ENCODE measurements around the gene KRTAP19-3. TPM values are rescaled to one million over a fixed set of nuclear protein-coding genes. Genes with fewer than 3 reads are reported as not detected.

The KRTAP19-3 gene

GRCh38 chr21:30444204-30444603 lies 47.6 kb downstream of the KRTAP19-3 start:
- H3K14ac ChIP-seq (ENCODE audit: low read length in 2 of 2): no peak overlapping the region
- no peak overlapping the region for H3K18ac ChIP-seq (ENCODE audit: low read depth in 1 of 2, low read length in 2 of 2)
- 0% methylated on average over 1 of the region's 1 CpG for WGBS
- H4K8ac ChIP-seq (ENCODE audit: low read length): no peak overlapping the region
- no peak overlapping the region for H3K4ac ChIP-seq (ENCODE audit: low read depth in 1 of 2, low read length in 2 of 2)
- H2BK12ac ChIP-seq (ENCODE audit: low read length in 2 of 2): no peak overlapping the region
- no peaks in the 10 kb centered on the region for H3K79me1 ChIP-seq (replicated peaks; ENCODE audit: low read length, poor library complexity, severe bottlenecking)
- H2BK15ac ChIP-seq (ENCODE audit: low read depth, poor library complexity, severe bottlenecking): no peak overlapping the region
- H3K27me3 ChIP-seq (ENCODE audit: control insufficient read depth in 1 of 2, insufficient read depth in 1 of 2, low read length in 2 of 2): no peaks in the 10 kb centered on the region
- no peak overlapping the region for H2BK5ac ChIP-seq (ENCODE audit: low read depth, low read length, poor library complexity, severe bottlenecking)
- H2AFZ ChIP-seq (ENCODE audit: low read depth, low read length): no peak overlapping the region
- no peak overlapping the region for H3K4me3 ChIP-seq (ENCODE audit: insufficient read depth in 1 of 2, low read depth in 1 of 2, low read length in 2 of 2)
- H3K9ac ChIP-seq (ENCODE audit: low read length): no peak overlapping the region
- no peak overlapping the region for H2AK5ac ChIP-seq (ENCODE audit: low read length, severe bottlenecking)
- no peak overlapping the region for H3K4me2 ChIP-seq (ENCODE audit: low read length, poor library complexity, severe bottlenecking)
- no peak overlapping the region for H3K23ac ChIP-seq (ENCODE audit: low read length in 2 of 2)
- H3K4me1 ChIP-seq (ENCODE audit: control insufficient read depth, insufficient read depth, low read depth, low read length): no peaks in the 10 kb centered on the region
- no peak overlapping the region for H4K91ac ChIP-seq (ENCODE audit: low read length)
- DNase-seq: no peak
- H2BK120ac ChIP-seq (ENCODE audit: low read depth, low read length): no peak overlapping the region
- no peaks in the 10 kb centered on the region for H3K36me3 ChIP-seq (ENCODE audit: control insufficient read depth in 1 of 2, insufficient read depth in 2 of 2, low read depth in 1 of 2, low read length in 2 of 2)
- no peak overlapping the region for H3K27ac ChIP-seq (ENCODE audit: low read length, poor library complexity, severe bottlenecking)
- no peaks in the 10 kb centered on the region for H3K9me3 ChIP-seq (ENCODE audit: control insufficient read depth, low read length)

GRCh38 chr21:30443226-30443625 lies 48.6 kb downstream of the KRTAP19-3 start:
- Histone ChIP-seq H3K23ac (ENCODE audit: low read length in 2 of 2) (no peak overlapping the region), H2BK120ac (ENCODE audit: low read depth, low read length) (no peak overlapping the region), H2BK5ac (ENCODE audit: low read depth, low read length, poor library complexity, severe bottlenecking) (no peak overlapping the region), H3K4me2 (ENCODE audit: low read length, poor library complexity, severe bottlenecking) (no peak overlapping the region), H2AK5ac (ENCODE audit: low read length, severe bottlenecking) (no peak overlapping the region), H2BK12ac (ENCODE audit: low read length in 2 of 2) (no peak overlapping the region), H3K27ac (ENCODE audit: low read length, poor library complexity, severe bottlenecking) (no peak overlapping the region), H3K18ac (ENCODE audit: low read depth in 1 of 2, low read length in 2 of 2) (no peak overlapping the region), H3K36me3 (ENCODE audit: control insufficient read depth in 1 of 2, insufficient read depth in 2 of 2, low read depth in 1 of 2, low read length in 2 of 2) (no peaks in the 10 kb centered on the region), H2BK15ac (ENCODE audit: low read depth, poor library complexity, severe bottlenecking) (no peak overlapping the region), H2AFZ (ENCODE audit: low read depth, low read length) (no peak overlapping the region), H3K27me3 (ENCODE audit: control insufficient read depth in 1 of 2, insufficient read depth in 1 of 2, low read length in 2 of 2) (no peaks in the 10 kb centered on the region), H3K9me3 (ENCODE audit: control insufficient read depth, low read length) (no peaks in the 10 kb centered on the region), H3K9ac (ENCODE audit: low read length) (no peak overlapping the region), H3K4ac (ENCODE audit: low read depth in 1 of 2, low read length in 2 of 2) (no peak overlapping the region), H4K8ac (ENCODE audit: low read length) (no peak overlapping the region), H3K4me3 (ENCODE audit: insufficient read depth in 1 of 2, low read depth in 1 of 2, low read length in 2 of 2) (no peak overlapping the region), H3K14ac (ENCODE audit: low read length in 2 of 2) (no peak overlapping the region), H3K79me1 (replicated peaks; ENCODE audit: low read length, poor library complexity, severe bottlenecking) (no peaks in the 10 kb centered on the region), H4K91ac (ENCODE audit: low read length) (no peak overlapping the region), H3K4me1 (ENCODE audit: control insufficient read depth, insufficient read depth, low read depth, low read length) (no peaks in the 10 kb centered on the region)
- DNase-seq: no peak

Small RNA genes within 50 kb of the gene (small RNA-seq; reads per million reads assigned to genes)
- gene AP000567.1 (ENCODE audit: low read depth) (not detected), gene KRTAP19-10P (ENCODE audit: low read depth) (not detected), gene KRTAP19-11P (ENCODE audit: low read depth) (not detected), gene KRTAP19-9P (ENCODE audit: low read depth) (not detected)
